ENCODE results near the gene PSENEN. TPM values are rescaled to one million over a fixed set of nuclear protein-coding genes. Genes with fewer than 3 reads are reported as not detected.
"Not testable (repeated sequence)": the region's sequence is repeated elsewhere in the genome, so short reads cannot be mapped to it uniquely, and the experiment has no call there.

The PSENEN gene
- total and polyA plus RNA-seq, 2 of the 8 experiments (the other 6 are each of a cell fraction or from before 2014, with no cell fraction given) = 66.7 to 75.3 TPM

DNA sequence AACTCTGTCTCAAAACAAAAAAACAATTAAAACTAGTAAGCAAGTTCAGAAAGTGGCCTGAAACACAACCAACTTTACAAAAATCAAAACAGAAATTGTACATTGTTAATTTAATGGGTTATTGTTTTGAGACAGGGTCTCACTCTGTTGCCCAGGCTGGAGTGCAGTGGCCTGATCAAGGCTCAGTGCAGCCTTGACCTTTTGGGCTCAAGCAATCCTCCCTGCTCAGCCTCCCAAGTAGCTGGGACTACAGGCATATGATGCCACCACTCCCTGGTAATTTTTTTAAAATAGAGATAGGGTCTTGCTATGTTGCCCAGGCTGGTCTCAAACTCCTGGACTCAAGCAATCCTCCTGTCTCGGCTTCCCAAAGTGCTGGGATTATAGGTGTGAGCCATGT lies 50.1 kb downstream of the PSENEN start:
- ChIA-PET POLR2A (ENCODE audit: partially characterized antibody) (interaction anchor here (0.6 kb wide), 1 partner anchor 287 kb away, joined by 3 read pairs; no protein-coding TSS in a partner anchor), CTCF (ENCODE audit: partially characterized antibody) (interaction anchor here (3.6 kb wide), 1 partner anchor 7 kb away, joined by 13 read pairs; no protein-coding TSS in a partner anchor)
- not testable (repeated sequence) for DNase-seq (ENCODE audit: low read depth in 1 of 2, low spot score in 2 of 2); H3K56ac ChIP-seq (replicated peaks; ENCODE audit: insufficient read length, low read depth, low read length); H3K4ac ChIP-seq (replicated peaks; ENCODE audit: insufficient read length, low read depth, low read length); H2BK15ac ChIP-seq (ENCODE audit: low read length); H3K79me2 ChIP-seq (ENCODE audit: control insufficient read depth in 1 of 2, insufficient read depth in 2 of 2, low read length in 2 of 2); H3K79me1 ChIP-seq (ENCODE audit: low read depth, low read length); H2AK5ac ChIP-seq (ENCODE audit: low read depth, low read length); H3K4me2 ChIP-seq (ENCODE audit: insufficient read depth in 1 of 2, low read depth in 2 of 2, low read length in 2 of 2); H3K27ac ChIP-seq (ENCODE audit: low read depth, low read length); FAIRE-seq; H3K14ac ChIP-seq (ENCODE audit: insufficient read length); H4K20me1 ChIP-seq (replicated peaks in 1 of 2; ENCODE audit: control insufficient read depth in 1 of 2, insufficient read depth in 2 of 2, low read length in 2 of 2); H2AFZ ChIP-seq (ENCODE audit: low read length); H2BK120ac ChIP-seq (replicated peaks; ENCODE audit: low read depth, low read length); H3K9ac ChIP-seq (replicated peaks in 1 of 4; ENCODE audit: extremely low read depth in 1 of 4, low read depth in 3 of 4, low read length in 3 of 4); H2BK20ac ChIP-seq (ENCODE audit: low read length); H3K23ac ChIP-seq (ENCODE audit: insufficient read length); H2BK5ac ChIP-seq (ENCODE audit: low read depth, low read length); H3K4me3 ChIP-seq (ENCODE audit: extremely low read depth in 1 of 4, insufficient read depth in 2 of 4, low read depth in 3 of 4, low read length in 4 of 4); H4K8ac ChIP-seq (ENCODE audit: extremely low read depth, insufficient read depth, low read length); H3K36me3 ChIP-seq (ENCODE audit: control insufficient read depth in 2 of 4, insufficient read depth in 4 of 4, low read length in 3 of 4); H3K18ac ChIP-seq (ENCODE audit: extremely low read depth, low read length); H4K91ac ChIP-seq (replicated peaks; ENCODE audit: insufficient read length, low read length); H4K5ac ChIP-seq (ENCODE audit: insufficient read length, low read depth, low read length); H3K9me3 ChIP-seq (ENCODE audit: insufficient read depth in 2 of 2, low read depth in 1 of 2, low read length in 1 of 2); H2BK12ac ChIP-seq (ENCODE audit: low read depth, low read length)
- WGBS, 2 experiments (ENCODE audit: extremely low coverage in 1 of 2, insufficient coverage in 1 of 2, insufficient read length in 1 of 2, insufficient replicate concordance in 2 of 2, low coverage in 1 of 2, low lambda C conversion rate in 2 of 2, missing lambda C conversion rate in 1 of 2) = 100% methylated on average over 1 of the region's 1 CpG; no CpG with 5 or more reads in 1 of the 2 experiments
- Histone ChIP-seq H3K27me3 (replicated peaks in 1 of 4; ENCODE audit: control insufficient read depth in 3 of 4, extremely low read depth in 1 of 4, insufficient read depth in 3 of 4, low read length in 3 of 4) (peaks cover 6 to 23% (median 20%) of the 10 kb centered on the region in 4 experiments), H3K4me1 (replicated peaks in 1 of 4; ENCODE audit: control insufficient read depth in 3 of 4, insufficient read depth in 4 of 4, low read length in 3 of 4) (peaks cover 0 to 16% (median 5%) of the 10 kb centered on the region in 4 experiments; a peak in 5 of 7 replicates), H3K23me2 (ENCODE audit: low read depth, low read length) (peaks cover 11% of the 10 kb centered on the region; the same call in 1 of the 2 replicates)

Other genes with a start within 250 kb of the PSENEN start
- gene DMKN, start 232.0 kb upstream of the PSENEN start, total RNA-seq (2021; fragmentation: NEBNext Ultra II Directional; extraction: Animal tissue kit (Norgen Biotek cat#: 25700)) = 286 and 290 TPM in 2 replicates
- 330 and 379 TPM in 2 replicates for gene DMKN, start 232.0 kb upstream of the PSENEN start, polyA plus RNA-seq (2011; rRNA removed)
- gene SBSN, start 217.3 kb upstream of the PSENEN start, total RNA-seq (2021; fragmentation: NEBNext Ultra II Directional; extraction: Animal tissue kit (Norgen Biotek cat#: 25700)) = not detected in 2 replicates
- not detected in 2 replicates for gene SBSN, start 217.3 kb upstream of the PSENEN start, polyA plus RNA-seq (2011; rRNA removed)
- gene GAPDHS, start 212.2 kb upstream of the PSENEN start, total RNA-seq (2021; fragmentation: NEBNext Ultra II Directional; extraction: Animal tissue kit (Norgen Biotek cat#: 25700)) = not detected in 2 replicates
- gene GAPDHS, start 212.2 kb upstream of the PSENEN start, polyA plus RNA-seq (2011; rRNA removed) = 0.26 and 0.47 TPM in 2 replicates
- 157 and 159 TPM in 2 replicates for gene TMEM147, start 200.0 kb upstream of the PSENEN start, total RNA-seq (2021; fragmentation: NEBNext Ultra II Directional; extraction: Animal tissue kit (Norgen Biotek cat#: 25700))
- gene TMEM147, start 200.0 kb upstream of the PSENEN start, polyA plus RNA-seq (2011; rRNA removed) = 372 and 418 TPM in 2 replicates
- gene ATP4A, start 182.0 kb upstream of the PSENEN start, total RNA-seq (2021; fragmentation: NEBNext Ultra II Directional; extraction: Animal tissue kit (Norgen Biotek cat#: 25700)) = 0.31 and 0.50 TPM in 2 replicates
- 1.2 and 1.4 TPM in 2 replicates for gene ATP4A, start 182.0 kb upstream of the PSENEN start, polyA plus RNA-seq (2011; rRNA removed)
- not detected in 2 replicates for gene PMIS2, start 159.5 kb upstream of the PSENEN start, total RNA-seq (2021; fragmentation: NEBNext Ultra II Directional; extraction: Animal tissue kit (Norgen Biotek cat#: 25700))
- 0.25 TPM in 1 of 2 replicates, not detected in the other for gene PMIS2, start 159.5 kb upstream of the PSENEN start, polyA plus RNA-seq (2011; rRNA removed)
- 18.9 and 25.7 TPM in 2 replicates for gene HAUS5, start 132.9 kb upstream of the PSENEN start, total RNA-seq (2021; fragmentation: NEBNext Ultra II Directional; extraction: Animal tissue kit (Norgen Biotek cat#: 25700))
- gene HAUS5, start 132.9 kb upstream of the PSENEN start, polyA plus RNA-seq (2011; rRNA removed) = 13.8 and 20.1 TPM in 2 replicates
- 80.8 and 83.3 TPM in 2 replicates for gene RBM42, start 116.6 kb upstream of the PSENEN start, total RNA-seq (2021; fragmentation: NEBNext Ultra II Directional; extraction: Animal tissue kit (Norgen Biotek cat#: 25700))
- gene RBM42, start 116.6 kb upstream of the PSENEN start, polyA plus RNA-seq (2011; rRNA removed) = 59.8 and 83.6 TPM in 2 replicates
- 0.88 and 1.8 TPM in 2 replicates for gene ETV2, start 103.9 kb upstream of the PSENEN start, total RNA-seq (2021; fragmentation: NEBNext Ultra II Directional; extraction: Animal tissue kit (Norgen Biotek cat#: 25700))
- 1.3 and 2.3 TPM in 2 replicates for gene ETV2, start 103.9 kb upstream of the PSENEN start, polyA plus RNA-seq (2011; rRNA removed)
- 436 and 437 TPM in 2 replicates for gene COX6B1, start 97.3 kb upstream of the PSENEN start, total RNA-seq (2021; fragmentation: NEBNext Ultra II Directional; extraction: Animal tissue kit (Norgen Biotek cat#: 25700))
- 884 and 1,052 TPM in 2 replicates for gene COX6B1, start 97.3 kb upstream of the PSENEN start, polyA plus RNA-seq (2011; rRNA removed)
- 0.56 and 0.61 TPM in 2 replicates for gene UPK1A, start 79.1 kb upstream of the PSENEN start, total RNA-seq (2021; fragmentation: NEBNext Ultra II Directional; extraction: Animal tissue kit (Norgen Biotek cat#: 25700))
- gene UPK1A, start 79.1 kb upstream of the PSENEN start, polyA plus RNA-seq (2011; rRNA removed) = 9.8 and 9.9 TPM in 2 replicates
- gene ZBTB32, start 41.1 kb upstream of the PSENEN start, total RNA-seq (2021; fragmentation: NEBNext Ultra II Directional; extraction: Animal tissue kit (Norgen Biotek cat#: 25700)) = 0.42 and 0.50 TPM in 2 replicates
- gene ZBTB32, start 41.1 kb upstream of the PSENEN start, polyA plus RNA-seq (2011; rRNA removed) = 0.11 and 0.17 TPM in 2 replicates
- gene KMT2B, start 27.6 kb upstream of the PSENEN start, total RNA-seq (2021; fragmentation: NEBNext Ultra II Directional; extraction: Animal tissue kit (Norgen Biotek cat#: 25700)) = 38.6 and 41.5 TPM in 2 replicates
- gene KMT2B, start 27.6 kb upstream of the PSENEN start, polyA plus RNA-seq (2011; rRNA removed) = 26.7 and 42.2 TPM in 2 replicates
- gene IGFLR1, start 3.2 kb upstream of the PSENEN start, total RNA-seq (2021; fragmentation: NEBNext Ultra II Directional; extraction: Animal tissue kit (Norgen Biotek cat#: 25700)) = 8.4 and 12.2 TPM in 2 replicates
- gene IGFLR1, start 3.2 kb upstream of the PSENEN start, polyA plus RNA-seq (2011; rRNA removed) = 28.9 and 40.3 TPM in 2 replicates
- 15.1 and 18.5 TPM in 2 replicates for gene U2AF1L4, start 233 bp upstream of the PSENEN start, total RNA-seq (2021; fragmentation: NEBNext Ultra II Directional; extraction: Animal tissue kit (Norgen Biotek cat#: 25700))
- 32.7 TPM in 2 replicates for gene U2AF1L4, start 233 bp upstream of the PSENEN start, polyA plus RNA-seq (2011; rRNA removed)
- gene LIN37, start 2.9 kb downstream of the PSENEN start, total RNA-seq (2021; fragmentation: NEBNext Ultra II Directional; extraction: Animal tissue kit (Norgen Biotek cat#: 25700)) = 2.9 and 3.8 TPM in 2 replicates
- gene LIN37, start 2.9 kb downstream of the PSENEN start, polyA plus RNA-seq (2011; rRNA removed) = 8.5 and 9.8 TPM in 2 replicates
- gene HSPB6, start 11.4 kb downstream of the PSENEN start, total RNA-seq (2021; fragmentation: NEBNext Ultra II Directional; extraction: Animal tissue kit (Norgen Biotek cat#: 25700)) = 0.44 TPM in 1 of 2 replicates, not detected in the other
- 0.91 and 1.6 TPM in 2 replicates for gene HSPB6, start 11.4 kb downstream of the PSENEN start, polyA plus RNA-seq (2011; rRNA removed)
- gene PROSER3, start 12.5 kb downstream of the PSENEN start, total RNA-seq (2021; fragmentation: NEBNext Ultra II Directional; extraction: Animal tissue kit (Norgen Biotek cat#: 25700)) = 20.8 and 28.9 TPM in 2 replicates
- 17.8 and 27.8 TPM in 2 replicates for gene PROSER3, start 12.5 kb downstream of the PSENEN start, polyA plus RNA-seq (2011; rRNA removed)
- 25.0 and 25.2 TPM in 2 replicates for gene ARHGAP33, start 29.9 kb downstream of the PSENEN start, total RNA-seq (2021; fragmentation: NEBNext Ultra II Directional; extraction: Animal tissue kit (Norgen Biotek cat#: 25700))
- 6.5 and 11.2 TPM in 2 replicates for gene ARHGAP33, start 29.9 kb downstream of the PSENEN start, polyA plus RNA-seq (2011; rRNA removed)
- not detected in 2 replicates for gene PRODH2, start 67.2 kb downstream of the PSENEN start, total RNA-seq (2021; fragmentation: NEBNext Ultra II Directional; extraction: Animal tissue kit (Norgen Biotek cat#: 25700))
- gene PRODH2, start 67.2 kb downstream of the PSENEN start, polyA plus RNA-seq (2011; rRNA removed) = not detected in 2 replicates
- 0.40 and 1.4 TPM in 2 replicates for gene NPHS1, start 106.9 kb downstream of the PSENEN start, total RNA-seq (2021; fragmentation: NEBNext Ultra II Directional; extraction: Animal tissue kit (Norgen Biotek cat#: 25700))
- gene NPHS1, start 106.9 kb downstream of the PSENEN start, polyA plus RNA-seq (2011; rRNA removed) = 1.3 and 1.9 TPM in 2 replicates
- gene KIRREL2, start 111.3 kb downstream of the PSENEN start, total RNA-seq (2021; fragmentation: NEBNext Ultra II Directional; extraction: Animal tissue kit (Norgen Biotek cat#: 25700)) = 4.6 TPM in 2 replicates
- gene KIRREL2, start 111.3 kb downstream of the PSENEN start, polyA plus RNA-seq (2011; rRNA removed) = 2.4 and 3.3 TPM in 2 replicates
- 22.0 and 22.2 TPM in 2 replicates for gene APLP1, start 122.9 kb downstream of the PSENEN start, total RNA-seq (2021; fragmentation: NEBNext Ultra II Directional; extraction: Animal tissue kit (Norgen Biotek cat#: 25700))
- gene APLP1, start 122.9 kb downstream of the PSENEN start, polyA plus RNA-seq (2011; rRNA removed) = 19.9 and 32.4 TPM in 2 replicates
- gene NFKBID, start 154.9 kb downstream of the PSENEN start, total RNA-seq (2021; fragmentation: NEBNext Ultra II Directional; extraction: Animal tissue kit (Norgen Biotek cat#: 25700)) = 12.0 and 13.2 TPM in 2 replicates
- gene NFKBID, start 154.9 kb downstream of the PSENEN start, polyA plus RNA-seq (2011; rRNA removed) = 10.0 and 22.1 TPM in 2 replicates
- 1.1 TPM in 1 of 2 replicates, not detected in the other for gene HCST, start 156.9 kb downstream of the PSENEN start, total RNA-seq (2021; fragmentation: NEBNext Ultra II Directional; extraction: Animal tissue kit (Norgen Biotek cat#: 25700))
- 2.8 and 3.0 TPM in 2 replicates for gene HCST, start 156.9 kb downstream of the PSENEN start, polyA plus RNA-seq (2011; rRNA removed)
- not detected in 2 replicates for gene TYROBP, start 162.6 kb downstream of the PSENEN start, total RNA-seq (2021; fragmentation: NEBNext Ultra II Directional; extraction: Animal tissue kit (Norgen Biotek cat#: 25700))
- 0.18 and 0.19 TPM in 2 replicates for gene TYROBP, start 162.6 kb downstream of the PSENEN start, polyA plus RNA-seq (2011; rRNA removed)
- 15.2 and 16.8 TPM in 2 replicates for gene LRFN3, start 190.7 kb downstream of the PSENEN start, total RNA-seq (2021; fragmentation: NEBNext Ultra II Directional; extraction: Animal tissue kit (Norgen Biotek cat#: 25700))
- gene LRFN3, start 190.7 kb downstream of the PSENEN start, polyA plus RNA-seq (2011; rRNA removed) = 4.6 and 8.0 TPM in 2 replicates
- 16.0 and 16.8 TPM in 2 replicates for gene SDHAF1, start 249.5 kb downstream of the PSENEN start, total RNA-seq (2021; fragmentation: NEBNext Ultra II Directional; extraction: Animal tissue kit (Norgen Biotek cat#: 25700))
- gene SDHAF1, start 249.5 kb downstream of the PSENEN start, polyA plus RNA-seq (2011; rRNA removed) = 21.3 and 27.7 TPM in 2 replicates

Measured in H1 (cell line).